GM18520 (cell line): ENCODE measurements around the gene SMIM11.

Source experiments
- ATAC-seq: cut with Tn5 transposase; IDR thresholded peaks from one replicate; pipeline ENCODE4 v1.9.1; 2021; ENCODE audit not compliant: unreplicated experiment

Gene SMIM11, protein sequence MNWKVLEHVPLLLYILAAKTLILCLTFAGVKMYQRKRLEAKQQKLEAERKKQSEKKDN

DNA sequence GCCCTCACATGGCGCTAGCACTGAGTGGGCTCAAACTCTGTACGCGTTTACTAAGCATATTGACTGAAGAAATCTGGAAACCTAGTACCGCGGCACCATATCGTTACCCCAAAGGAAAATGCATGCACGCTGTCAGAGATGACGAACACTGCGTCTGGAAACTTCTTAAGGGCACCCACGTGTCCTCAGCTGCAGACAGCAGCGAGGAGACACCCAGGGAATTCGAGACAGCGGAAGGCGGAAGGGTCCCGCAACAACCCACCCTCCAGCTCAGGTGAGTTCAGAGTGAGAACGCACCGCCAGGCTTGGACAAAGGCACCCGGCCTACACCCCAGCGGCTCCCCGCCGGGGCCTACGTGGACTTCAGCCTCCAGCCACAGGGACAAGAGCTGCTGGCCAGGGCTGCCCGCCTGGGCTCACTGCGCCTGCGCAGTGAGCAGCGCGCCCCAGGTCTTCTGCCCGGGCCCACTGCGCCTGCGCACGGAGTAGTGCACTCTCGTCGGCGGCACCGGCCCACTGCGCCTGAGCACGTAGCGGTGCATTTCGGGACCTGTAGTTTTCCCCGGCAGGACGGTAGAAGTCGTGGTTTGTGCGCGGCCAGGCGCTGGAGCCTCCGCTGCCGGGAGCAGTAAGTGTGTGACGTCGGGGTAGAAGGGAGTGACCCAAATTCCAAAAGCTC, at the start of gene SMIM11:
SMIM11 (plus strand) TSS at position 568 of the 679 bp plus-strand sequence. CDS start 3,998 bp downstream, outside the sequence.
- peak; percentile 84 for ATAC-seq

DNA sequence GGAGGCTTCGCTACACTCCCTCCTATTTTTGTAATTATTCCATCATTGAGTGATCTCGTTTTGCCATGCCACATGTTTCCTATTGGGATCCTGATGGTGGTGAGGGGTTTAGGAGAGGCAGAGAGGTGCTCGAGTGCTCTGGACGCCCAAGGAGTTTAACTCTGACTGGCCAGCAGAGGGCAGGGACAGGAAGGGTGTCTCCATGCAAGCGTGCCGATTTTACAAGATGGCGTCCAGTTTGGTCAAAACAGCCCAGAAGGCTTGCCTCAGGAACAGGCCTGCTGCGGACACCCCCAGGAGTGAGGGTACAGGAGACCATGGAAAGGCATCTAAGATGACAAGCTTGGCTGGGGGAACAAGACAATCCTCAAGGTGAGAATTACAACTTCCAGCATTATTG, 45.3 kb upstream of the SMIM11 start:
- no peak for ATAC-seq

- no peak for ATAC-seq
Observed at GRCh38 chr21:34331726-34332125, 43.6 kb upstream of the SMIM11 start.

- ATAC-seq = no peak
Observed at GRCh38 chr21:34332347-34332746, 43.0 kb upstream of the SMIM11 start.

DNA sequence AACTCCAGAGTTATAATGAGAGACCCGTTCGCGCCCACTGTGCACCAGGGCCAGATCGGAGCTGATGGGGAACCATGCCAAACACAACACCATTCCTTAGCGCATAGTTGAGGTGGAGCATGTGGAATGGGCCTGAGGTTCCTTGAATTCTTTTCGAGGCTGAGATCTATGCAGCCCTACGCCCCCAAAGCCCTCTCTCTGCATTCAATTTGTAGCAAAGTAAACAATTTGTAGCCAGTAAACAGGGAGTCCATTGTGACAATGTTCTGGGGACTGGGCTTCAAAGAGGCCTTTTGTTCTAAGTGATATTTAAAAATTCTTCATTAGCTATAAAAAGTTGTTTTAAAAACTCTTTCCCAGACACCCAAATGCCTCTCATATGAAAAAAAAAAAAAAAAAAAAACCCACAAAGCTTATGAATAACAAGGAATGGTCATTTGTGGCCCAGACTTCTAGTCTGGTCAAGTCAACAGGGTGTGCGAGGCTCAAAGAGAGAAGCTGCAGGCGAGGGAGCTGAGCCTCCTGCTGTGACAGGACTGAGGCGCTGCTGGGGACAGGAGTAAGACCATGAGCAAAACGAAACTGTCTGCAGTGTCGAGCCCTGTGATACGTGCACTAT, 42.1 kb upstream of the SMIM11 start:
- no peak for ATAC-seq

DNA sequence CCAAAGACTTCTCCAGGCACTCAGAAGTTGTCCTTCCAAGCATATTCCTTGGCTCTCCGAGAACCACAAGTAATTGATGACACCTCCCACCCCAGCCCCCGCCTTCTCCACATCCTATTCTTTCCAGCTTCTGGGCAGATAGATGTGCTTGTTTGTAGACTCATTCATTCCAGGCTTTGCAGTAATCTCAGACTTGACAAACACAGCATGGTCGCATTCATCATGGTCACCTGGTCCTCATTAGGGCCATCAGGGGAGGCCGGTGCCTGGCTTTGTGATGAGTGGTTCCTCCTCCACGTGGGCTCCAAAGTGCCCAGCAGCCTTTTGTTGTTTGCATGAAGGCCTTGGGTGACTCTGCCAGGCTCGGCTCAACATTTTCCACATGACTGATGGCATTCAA, 40.0 kb upstream of the SMIM11 start:
- ATAC-seq = no peak

DNA sequence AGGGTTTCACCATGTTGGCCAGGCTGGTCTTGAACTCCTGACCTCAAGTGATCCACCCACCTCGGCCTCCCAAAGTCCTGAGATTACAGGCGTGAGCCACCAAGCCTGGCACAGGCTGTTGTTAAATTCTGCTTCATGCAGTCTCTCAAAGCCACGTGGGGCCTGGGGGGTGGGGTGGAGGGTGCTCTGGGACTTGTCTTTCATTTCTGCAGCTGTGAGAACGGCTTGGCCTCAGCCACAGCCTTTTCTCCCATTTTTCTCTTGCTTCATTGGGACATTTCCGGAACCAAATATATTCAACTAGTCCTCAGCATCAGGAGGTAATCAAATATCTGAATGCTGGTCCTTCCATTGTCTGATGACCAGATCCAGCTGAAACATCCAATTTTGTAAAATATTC, 39.1 kb upstream of the SMIM11 start:
- no peak for ATAC-seq

- no peak for ATAC-seq
Observed at GRCh38 chr21:34336756-34337391, 38.4 kb upstream of the SMIM11 start.

DNA sequence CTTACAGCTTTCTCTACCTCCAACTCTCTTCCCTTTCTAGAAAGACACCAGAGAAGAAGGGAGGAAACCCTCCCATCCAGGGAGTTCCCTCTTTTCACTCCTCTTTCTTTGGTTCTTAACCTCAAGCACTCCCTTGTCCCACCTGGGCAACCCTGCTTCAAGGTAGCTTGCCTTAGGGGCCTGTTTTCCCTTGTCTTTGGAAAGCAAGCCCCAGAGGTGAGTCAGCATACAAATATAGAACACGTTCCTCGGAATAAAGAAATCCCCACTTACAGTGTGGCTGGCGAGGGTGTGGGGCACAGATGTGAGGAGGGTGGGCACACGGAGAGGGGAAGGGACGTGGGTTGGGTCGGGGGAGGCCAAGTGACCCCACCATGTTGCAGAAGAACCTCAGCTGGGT, 37.6 kb upstream of the SMIM11 start:
- ATAC-seq = no peak

DNA sequence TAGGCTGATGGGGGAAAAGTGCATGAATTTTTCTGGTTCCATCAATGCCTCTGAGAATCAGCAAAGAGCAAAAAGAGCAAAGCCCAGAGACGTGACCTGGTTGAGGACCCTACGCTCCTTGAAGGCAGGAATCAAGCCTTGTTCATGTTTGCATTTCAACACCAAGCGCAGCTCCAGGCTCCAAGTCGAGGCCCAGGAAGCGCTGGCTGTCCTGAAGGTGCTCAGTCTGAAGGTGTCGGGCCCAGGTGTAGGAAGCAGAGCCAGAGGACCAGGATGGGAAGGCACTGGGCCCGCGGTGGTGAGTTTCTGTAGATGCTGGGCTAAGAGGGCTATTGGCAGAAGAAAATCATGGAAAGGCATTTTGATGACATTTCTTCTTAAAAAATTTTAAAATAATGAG, 37.1 kb upstream of the SMIM11 start:
- ATAC-seq = no peak

DNA sequence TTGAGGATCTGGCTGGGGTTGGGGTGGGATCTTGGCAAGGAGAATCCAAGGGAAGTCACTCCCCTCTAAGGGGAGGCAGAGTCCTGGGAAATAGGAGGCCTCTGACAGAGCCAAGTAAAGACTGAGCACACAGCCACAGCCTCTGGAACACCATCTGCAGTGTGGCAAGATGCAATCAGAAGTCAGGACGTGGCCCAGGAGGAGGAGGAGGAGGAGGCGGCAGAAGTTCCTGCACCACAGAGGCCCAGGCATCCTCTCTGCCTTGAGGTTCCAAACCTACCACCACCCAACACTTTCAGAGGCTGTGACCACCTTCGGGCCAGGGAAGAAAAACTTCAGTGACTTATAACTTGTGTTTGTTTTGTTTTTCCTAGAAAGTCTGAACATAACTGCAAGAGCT, 35.2 kb upstream of the SMIM11 start:
- no peak for ATAC-seq

GRCh38 chr21:34342476-34342875, 32.8 kb upstream of the SMIM11 start:
- ATAC-seq = no peak

DNA sequence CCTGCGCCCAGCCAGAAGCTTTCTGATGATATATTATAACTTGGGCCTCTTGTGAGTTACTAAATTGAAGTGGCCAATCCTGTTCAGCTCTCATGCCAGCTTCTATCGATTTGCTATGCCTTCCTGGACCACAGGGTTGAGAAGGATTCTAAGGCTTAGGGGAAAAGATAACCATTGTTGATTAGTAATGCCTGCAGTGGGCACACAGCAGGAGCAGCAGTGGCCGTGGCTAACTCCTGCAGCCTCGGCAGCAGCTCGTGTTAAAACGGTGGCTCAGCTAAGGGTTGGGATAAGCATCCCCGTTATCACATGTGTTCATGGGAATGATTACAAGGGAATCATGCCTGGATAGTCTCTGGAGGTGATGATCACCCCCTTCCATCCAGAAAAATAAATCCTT, 32.0 kb upstream of the SMIM11 start:
- no peak for ATAC-seq

DNA sequence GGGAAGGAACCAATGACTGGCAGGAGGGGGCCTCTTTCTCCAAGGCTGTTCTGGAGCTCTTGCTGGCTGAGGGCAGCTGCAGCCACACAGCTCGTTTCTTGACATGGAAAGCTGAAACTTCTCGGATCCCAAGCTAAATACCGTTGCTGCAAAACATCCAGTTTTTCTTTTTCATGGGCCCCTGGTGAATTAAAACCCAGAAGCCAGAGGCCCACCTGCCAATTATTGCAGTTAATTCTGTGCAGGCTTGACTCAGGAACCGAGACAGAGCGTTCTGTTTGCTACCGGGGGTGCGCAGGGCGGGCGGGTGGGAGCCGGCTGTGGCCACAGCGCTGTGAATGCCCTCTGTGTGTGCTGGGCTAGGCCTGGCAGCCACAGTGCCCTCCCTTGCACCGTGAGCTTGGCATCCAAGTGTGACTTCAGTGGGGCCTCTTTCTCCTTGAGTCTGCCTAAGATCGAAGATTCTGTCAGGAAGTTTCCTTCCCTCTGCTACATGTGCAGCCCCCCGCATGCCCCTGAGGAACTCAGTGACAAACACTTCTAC, 31.4 kb upstream of the SMIM11 start:
- ATAC-seq = no peak

DNA sequence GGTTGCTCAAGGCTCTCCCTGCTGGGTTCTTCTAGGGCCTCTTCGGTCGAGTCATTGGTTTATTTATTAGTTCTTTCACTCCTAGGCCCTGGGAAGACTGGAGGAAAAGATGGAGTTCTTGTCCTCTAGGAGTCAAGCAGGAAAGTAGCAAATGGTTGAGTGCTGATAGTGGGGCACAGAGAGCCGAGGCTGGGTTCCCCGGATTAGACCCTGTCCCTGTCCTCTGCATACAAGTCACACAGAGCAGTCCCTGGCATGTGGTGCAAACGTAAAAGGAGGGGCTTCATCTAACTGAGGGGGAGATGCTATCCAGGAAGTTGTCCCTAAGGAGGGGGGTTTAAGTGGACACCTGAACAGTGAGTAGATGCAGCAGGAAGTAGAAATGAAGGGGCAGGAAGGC, 30.7 kb upstream of the SMIM11 start:
- ATAC-seq = no peak

DNA sequence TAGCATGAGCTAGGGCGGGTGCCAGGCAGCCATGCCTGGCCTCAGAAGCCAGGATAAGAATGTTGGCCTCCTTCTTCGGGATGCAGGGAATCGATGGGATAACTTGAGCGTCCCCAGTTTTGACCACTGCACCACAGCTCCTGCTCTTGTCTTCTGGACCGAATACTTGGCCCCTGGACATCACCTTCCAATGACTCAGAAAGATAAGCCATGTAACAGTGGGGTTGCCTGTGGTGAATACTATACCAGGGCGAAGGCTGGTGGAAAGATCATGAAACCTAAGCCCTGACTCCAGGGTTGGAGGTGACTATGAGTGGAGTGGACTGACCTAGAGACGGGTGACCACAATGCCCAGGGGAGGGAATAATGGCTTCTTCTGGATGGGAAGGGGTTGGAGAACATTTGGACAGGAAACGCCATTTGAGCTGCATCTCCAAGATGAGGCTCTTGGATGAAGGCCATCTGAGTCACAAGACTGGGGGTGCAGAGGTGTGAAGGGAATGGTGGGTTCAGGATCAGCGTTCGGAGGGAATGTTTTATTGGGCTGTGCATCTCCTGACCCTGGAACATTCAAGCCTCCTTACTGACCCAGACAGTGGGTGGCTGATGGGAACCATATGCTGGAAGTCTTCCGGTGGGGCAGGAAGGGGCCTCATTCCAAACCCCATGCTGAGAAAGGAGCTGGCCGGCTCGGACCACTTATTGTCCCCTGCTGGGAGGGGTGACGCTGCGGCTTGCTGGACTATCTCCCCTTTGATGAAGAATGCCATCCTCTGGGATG, 30.0 kb upstream of the SMIM11 start:
- no peak for ATAC-seq

GRCh38 chr21:34345892-34346291, 29.4 kb upstream of the SMIM11 start:
- no peak for ATAC-seq

DNA sequence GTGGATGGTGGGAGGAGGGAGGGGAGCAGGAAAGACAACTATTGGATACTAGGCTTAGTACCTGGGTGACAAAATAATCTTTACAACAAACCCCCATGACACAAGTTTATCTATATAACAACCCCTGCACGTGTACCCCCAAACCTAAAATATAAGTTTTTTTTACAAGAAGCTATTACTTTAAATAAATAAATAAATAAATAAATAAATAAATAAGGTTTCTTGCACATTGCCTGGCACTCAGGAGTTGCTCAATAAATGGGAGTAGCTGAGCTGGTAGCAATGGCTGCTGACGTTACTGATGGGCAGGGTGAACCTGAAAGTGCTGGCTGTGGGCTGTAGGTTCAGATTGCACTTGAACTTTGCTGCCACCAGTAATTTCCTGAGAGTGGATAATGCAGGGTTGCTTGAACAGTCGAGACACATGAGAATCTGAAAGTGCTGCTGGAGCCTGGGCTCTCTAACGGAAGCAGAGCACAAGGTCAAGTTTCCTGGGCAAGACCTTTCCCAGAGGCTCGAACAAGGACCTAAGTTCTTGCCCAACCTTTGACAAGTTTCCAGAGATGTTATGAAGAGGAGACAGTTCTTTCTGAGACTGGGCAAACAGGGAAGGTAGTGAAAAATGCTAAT, 26.3 kb upstream of the SMIM11 start:
- ATAC-seq = no peak

DNA sequence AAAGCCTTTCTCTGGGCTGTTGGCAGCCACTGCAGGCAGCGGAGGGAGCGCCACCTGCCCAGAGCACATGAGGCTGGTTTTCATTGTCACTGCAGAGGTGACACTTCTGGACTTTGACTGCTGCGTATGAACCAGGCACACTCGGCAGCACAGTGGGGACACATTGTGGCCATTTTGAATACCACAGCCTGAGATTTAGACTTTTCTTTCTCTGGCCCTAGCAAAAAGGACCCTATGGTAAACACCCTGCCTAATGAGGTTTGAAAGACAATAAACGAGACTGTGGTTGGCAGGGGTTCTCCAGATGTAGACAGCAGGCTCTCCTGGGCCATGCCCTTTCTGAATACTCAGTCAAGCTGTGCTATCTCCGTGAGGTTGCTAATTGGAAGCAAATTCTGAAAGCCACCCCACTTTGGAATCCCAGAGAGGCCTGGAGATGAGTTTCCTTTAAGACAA, 23.5 kb upstream of the SMIM11 start:
- ATAC-seq = peak; percentile 67

DNA sequence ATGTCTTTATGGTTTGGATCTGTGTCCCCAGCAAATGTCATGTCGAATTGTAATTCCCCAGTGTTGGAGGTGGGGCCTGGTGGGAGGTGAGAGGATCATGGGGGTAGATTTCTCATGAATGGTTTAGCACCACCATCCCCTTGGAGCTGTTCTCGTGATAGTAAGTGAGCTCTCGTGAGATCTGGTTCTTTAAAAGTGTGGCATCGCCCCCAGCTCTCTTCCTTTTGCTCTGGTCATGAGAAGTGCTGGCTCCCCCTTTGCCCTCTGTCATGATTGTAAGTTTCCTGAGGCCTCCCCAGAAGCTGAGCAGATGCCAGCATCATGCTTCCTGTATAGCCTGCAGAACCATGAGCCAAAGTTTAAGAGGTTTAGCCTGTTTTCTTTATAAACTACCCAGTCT, 22.8 kb upstream of the SMIM11 start:
- no peak for ATAC-seq

DNA sequence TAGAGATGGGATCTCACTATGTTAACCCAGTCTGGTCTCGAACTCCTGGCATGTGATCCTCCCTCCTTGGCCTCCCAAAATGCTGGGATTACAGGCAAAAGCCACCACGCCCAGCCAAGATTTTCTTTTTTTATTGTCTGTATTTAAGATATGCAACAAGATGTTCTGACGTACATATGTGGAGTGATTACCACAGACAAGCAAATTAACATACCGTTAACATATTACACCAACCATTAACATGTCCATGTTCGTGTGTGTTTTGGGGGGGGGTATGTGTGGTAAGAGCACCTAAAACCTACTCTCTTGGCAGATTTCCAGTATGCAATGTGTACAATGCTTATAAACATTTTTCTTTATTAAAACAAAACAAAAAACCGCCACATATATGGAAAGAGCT, 22.1 kb upstream of the SMIM11 start:
- ATAC-seq = no peak
